Mononuclear cell (primary cell): ENCODE data around the gene LSM2. TPM values are rescaled to one million over a fixed set of nuclear protein-coding genes. Genes with fewer than 3 reads are reported as not detected.
A peak's percentile ranks its signal among the peaks of the same experiment; 100 is the strongest.
"Not testable (repeated sequence)": the region's sequence is repeated elsewhere in the genome, so short reads cannot be mapped to it uniquely, and the experiment has no call there.

ENCODE experiments used
- H3K27me3 ChIP-seq: 2 replicates; pipeline ENCODE4 v1.6.0; 2011; ENCODE audit warnings: low read length, control low read depth; ENCODE audit not compliant: insufficient read depth
- H3K4me1 ChIP-seq: 2 replicates; pipeline ENCODE4 v1.5.1; 2011; ENCODE audit warnings: mild to moderate bottlenecking, low read length, control low read depth; ENCODE audit not compliant: insufficient read depth
- H3K4me3 ChIP-seq: 2 replicates; pipeline ENCODE4 v1.5.1; 2011; ENCODE audit warnings: mild to moderate bottlenecking, low read length, moderate library complexity
- H3K9me3 ChIP-seq: 2 replicates; pipeline ENCODE4 v1.5.1; 2011; ENCODE audit warnings: low read depth, mild to moderate bottlenecking, control low read depth, low read length
- total RNA-seq: library from RNA; depleted of rRNA; stranded (reverse); fragments of >200 nt; gene quantifications from one replicate; pipeline ENCODE4 v1.2.3, GENCODE V29; 2012

Gene LSM2
- 15.4 TPM for total RNA-seq

DNA sequence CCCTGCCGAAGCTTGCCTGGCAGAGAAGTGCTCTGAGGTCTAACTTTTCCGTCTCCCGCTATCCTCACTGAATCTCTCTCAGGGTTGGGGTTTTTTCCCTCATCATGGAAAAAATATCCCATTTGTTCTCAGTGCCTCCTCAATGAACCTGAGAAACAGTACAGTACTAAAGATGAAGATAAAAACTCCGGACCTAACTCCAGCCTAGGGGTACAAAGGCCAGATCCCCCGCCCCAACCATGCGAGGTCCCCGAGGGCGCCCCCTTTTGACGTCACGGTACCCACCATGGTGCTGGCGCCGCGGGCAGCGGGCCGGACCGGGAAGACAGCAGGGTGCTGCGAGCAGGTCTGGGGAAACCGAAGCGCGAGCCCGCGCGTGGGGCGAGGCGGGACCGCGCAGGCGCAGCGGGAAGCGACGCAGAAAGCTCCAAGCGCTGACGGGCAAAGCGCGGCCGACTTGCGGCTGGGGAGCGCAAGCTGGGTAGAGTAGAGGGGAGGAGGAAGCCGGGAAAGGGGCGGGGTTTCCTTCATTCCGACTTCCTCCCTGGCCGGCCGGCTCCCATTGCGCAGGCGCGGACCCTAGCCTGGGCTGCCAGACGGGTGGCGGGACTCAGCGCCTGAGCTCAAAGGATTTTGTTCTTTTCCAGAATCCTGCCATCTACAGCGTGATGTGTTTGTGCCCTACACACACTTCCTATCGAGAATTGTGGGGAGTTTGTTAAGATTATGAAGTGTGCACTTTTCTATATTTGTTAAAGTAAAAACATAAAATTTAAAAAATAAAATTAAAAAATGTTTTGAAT lies at the start of gene LSM2:
Gene LSM2 (minus strand): TSS at position 497 of the 803 bp plus-strand sequence. CDS start 209 bp downstream, at position 288.
- Histone ChIP-seq H3K27me3 (no peaks in the 10 kb centered on the region), H3K9me3 (no peaks in the 10 kb centered on the region), H3K4me1 (peaks cover 24% of the 10 kb centered on the region), H3K4me3 (peak within 1 kb of the TSS; percentile 79)

DNA sequence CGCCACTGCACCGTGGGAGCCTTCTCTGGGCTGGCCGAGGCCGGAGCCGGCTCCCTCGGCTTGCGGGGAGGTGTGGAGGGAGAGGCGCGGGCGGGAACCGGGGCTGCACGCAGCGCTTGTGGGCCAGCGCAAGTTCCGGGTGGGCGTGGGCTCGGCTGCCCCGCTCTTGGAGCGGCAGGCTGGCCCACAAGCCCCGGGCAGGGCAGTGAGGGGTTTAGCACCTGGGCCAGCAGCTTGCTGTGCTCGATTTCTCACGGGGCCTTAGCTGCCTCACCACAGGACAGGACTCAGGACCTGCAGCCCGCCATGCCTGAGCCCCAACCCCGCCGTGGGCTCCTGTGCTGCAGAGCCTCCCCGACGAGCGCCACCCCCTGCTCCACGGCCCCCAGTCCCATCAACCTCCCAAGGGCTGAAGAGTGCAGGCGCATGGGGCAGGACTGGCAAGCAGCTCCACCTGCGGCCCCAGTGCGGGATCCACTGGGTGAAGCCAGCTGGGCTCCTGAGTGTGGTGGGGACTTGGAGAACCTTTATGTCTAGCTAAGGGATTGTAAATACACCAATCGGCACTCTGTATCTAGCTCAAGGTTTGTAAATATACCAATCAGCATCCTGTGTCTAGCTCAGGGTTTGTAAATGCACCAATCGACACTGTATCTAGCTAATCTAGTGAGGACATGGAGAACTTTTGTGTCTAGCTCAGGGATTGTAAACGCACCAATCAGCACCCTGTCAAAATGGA lies 45.4 kb upstream of the LSM2 start:
- not testable (repeated sequence) for H3K27me3 ChIP-seq, H3K4me1 ChIP-seq, H3K9me3 ChIP-seq

GRCh38 chr6:31851485-31851832 lies 44.7 kb upstream of the LSM2 start:
- Histone ChIP-seq H3K27me3 (no peaks in the 10 kb centered on the region), H3K9me3 (no peaks in the 10 kb centered on the region), H3K4me1 (no peaks in the 10 kb centered on the region), H3K4me3 (no peak overlapping the region)

More for the DNA sequence above, 45.4 kb upstream of the LSM2 start:
- not testable (repeated sequence) for H3K4me3 ChIP-seq

DNA sequence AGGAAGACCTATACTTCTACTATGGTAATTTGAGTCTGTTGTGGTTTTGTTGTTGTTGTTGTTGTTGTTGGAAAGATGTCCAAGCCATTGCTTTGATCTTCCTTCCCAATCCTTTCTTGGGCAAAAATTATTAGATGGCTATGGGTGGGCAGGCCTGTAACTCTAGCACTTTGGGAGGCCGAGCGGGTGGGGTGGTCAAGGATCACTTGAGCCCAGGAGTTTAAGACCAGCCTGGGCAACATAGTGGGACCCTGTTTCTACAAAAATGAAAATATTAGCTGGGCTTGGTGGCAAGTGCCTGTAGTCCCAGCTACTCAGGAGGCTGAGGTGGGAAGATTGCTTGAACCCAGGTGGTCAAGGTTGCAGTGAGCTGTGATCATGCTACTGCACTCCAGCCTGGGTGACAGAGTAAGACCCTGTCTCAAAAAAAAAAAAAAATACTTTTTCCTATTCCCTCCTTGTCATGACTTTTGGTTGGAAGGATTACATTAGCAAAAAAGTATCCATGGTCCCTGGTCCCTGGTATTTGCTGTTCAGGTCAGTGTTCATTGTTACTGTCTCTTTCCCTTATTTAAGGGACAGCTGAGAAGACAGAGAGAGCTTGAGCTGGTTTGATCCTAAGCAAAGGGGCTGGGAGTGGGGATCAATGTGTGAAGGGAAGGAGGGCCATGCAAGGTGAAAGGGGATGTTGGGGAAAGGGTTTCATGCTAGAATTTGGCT lies 44.2 kb upstream of the LSM2 start:
- no peak overlapping the region for H3K4me3 ChIP-seq
- no peaks in the 10 kb centered on the region for H3K9me3 ChIP-seq
- no peaks in the 10 kb centered on the region for H3K27me3 ChIP-seq
- no peaks in the 10 kb centered on the region for H3K4me1 ChIP-seq

DNA sequence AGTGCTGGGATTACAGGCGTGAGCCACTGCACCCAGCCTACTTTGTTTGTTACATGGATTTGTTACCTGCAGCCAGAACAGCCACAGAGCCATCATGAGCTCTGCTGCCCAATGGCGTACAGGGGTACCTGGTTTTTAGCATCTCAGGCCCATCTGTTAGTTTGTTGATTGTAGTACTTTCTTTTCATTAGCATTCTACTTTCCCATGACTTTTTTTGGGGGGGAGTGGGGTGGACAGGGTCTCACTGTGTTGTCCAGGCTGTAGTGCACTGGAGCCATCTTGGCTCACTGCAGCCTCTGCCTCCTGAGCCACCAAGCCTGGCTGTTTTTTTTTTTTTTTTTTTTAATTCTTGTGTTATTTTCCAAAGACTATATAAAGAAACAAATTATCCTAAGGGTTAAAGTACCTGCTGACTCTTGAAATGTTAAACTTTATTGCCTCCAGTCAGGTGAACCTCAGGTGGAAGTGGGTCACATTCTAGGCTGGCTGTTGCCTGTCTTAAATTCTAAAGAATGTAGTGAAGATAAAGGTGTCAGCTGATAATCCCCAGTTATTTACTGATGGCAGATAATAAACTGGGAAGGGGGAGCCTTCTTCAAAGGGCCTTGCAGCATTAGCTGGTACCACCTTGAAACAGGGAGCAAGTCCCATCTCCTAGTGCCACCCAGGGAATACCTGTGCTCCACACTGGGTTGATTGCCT lies 40.7 kb upstream of the LSM2 start:
- H3K9me3 ChIP-seq: no peaks in the 10 kb centered on the region
- H3K27me3 ChIP-seq: no peaks in the 10 kb centered on the region
- H3K4me3 ChIP-seq: no peak overlapping the region
- H3K4me1 ChIP-seq: no peaks in the 10 kb centered on the region

DNA sequence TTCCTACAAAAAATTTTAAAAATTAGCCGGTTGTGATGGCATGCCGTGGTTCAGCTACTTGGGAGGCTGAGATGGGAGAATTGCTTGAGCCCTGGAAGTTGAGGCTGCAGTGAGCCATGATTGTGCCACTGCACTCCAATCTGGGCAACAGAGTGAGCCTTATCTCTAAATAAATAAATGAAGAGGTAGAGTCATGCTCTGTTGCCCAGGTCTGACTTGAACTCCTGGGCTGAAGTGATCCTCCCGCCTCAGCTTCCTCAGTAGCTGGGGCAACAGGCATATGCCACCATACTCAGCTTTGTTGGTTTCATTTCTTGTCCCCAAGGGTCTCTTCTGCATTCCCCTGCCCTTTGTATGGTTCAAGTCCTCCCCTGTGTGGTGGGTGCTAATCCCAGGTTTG lies 37.7 kb upstream of the LSM2 start:
- Histone ChIP-seq H3K4me1 (no peaks in the 10 kb centered on the region), H3K9me3 (no peaks in the 10 kb centered on the region)

DNA sequence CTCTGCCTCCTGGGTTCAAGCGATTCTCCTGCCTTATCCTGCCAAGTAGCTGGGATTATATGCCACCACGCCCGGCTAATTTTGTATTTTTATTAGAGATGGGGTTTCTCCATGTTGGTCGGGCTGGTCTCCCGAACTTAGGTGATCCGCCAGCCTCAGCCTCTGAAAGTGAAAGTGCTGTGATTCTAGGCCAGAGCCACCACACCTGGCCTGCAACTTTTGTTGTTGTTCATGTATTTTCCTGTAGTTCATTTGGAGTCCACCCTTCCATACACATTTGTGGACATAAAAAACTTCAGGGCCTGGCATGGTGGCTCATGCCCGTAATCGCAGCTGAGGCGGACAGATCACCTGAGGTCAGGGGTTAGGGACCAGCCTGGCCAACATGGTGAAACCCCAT lies 35.3 kb upstream of the LSM2 start:
- Histone ChIP-seq H3K9me3 (no peaks in the 10 kb centered on the region), H3K27me3 (no peaks in the 10 kb centered on the region), H3K4me3 (no peak overlapping the region), H3K4me1 (peaks cover 20% of the 10 kb centered on the region)

More for the DNA sequence above, 37.7 kb upstream of the LSM2 start:
- H3K27me3 ChIP-seq: no peaks in the 10 kb centered on the region
- H3K4me3 ChIP-seq: no peak overlapping the region

GRCh38 chr6:31839779-31840126 lies 33.0 kb upstream of the LSM2 start:
- H3K4me3 ChIP-seq, H3K27me3 ChIP-seq, H3K9me3 ChIP-seq: not testable (repeated sequence)
- peaks cover 39% of the 10 kb centered on the region for H3K4me1 ChIP-seq

- Histone ChIP-seq H3K27me3 (no peaks in the 10 kb centered on the region), H3K4me3 (no peak overlapping the region), H3K4me1 (peaks cover 43% of the 10 kb centered on the region), H3K9me3 (no peaks in the 10 kb centered on the region)
Observed at GRCh38 chr6:31838968-31839367, 32.2 kb upstream of the LSM2 start.

DNA sequence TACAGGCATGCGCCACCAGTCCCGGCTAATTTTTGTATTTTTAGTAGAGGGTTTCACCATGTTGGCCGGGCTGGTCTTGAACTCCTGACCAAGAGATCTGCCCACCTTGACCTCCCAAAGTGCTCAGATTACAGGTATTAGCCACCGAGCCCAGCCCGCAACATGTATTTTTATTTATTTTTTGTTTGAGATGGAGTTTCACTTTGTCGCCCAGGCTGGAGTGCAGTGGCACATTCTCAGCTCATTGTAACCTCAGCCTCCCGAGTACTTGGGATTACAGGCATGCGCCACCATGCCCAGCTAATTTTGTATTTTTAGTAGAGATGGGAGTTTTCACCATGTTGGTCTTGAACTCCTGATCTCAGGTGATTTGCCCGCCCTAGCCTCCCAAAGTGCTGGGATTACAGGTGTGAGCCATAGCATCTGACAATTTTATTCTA lies 31.4 kb upstream of the LSM2 start:
- H3K27me3 ChIP-seq, H3K9me3 ChIP-seq, H3K4me3 ChIP-seq: not testable (repeated sequence)
- H3K4me1 ChIP-seq: peaks cover 51% of the 10 kb centered on the region

GRCh38 chr6:31837369-31838113 lies 30.8 kb upstream of the LSM2 start:
- Histone ChIP-seq H3K27me3 (no peaks in the 10 kb centered on the region), H3K9me3 (no peaks in the 10 kb centered on the region), H3K4me1 (peaks cover 57% of the 10 kb centered on the region), H3K4me3 (no peak overlapping the region)

GRCh38 chr6:31836474-31837368 lies 30.0 kb upstream of the LSM2 start:
- peaks cover 63% of the 10 kb centered on the region for H3K4me1 ChIP-seq
- no peaks in the 10 kb centered on the region for H3K9me3 ChIP-seq
- peak overlapping the region; percentile 96 for H3K4me3 ChIP-seq
- no peaks in the 10 kb centered on the region for H3K27me3 ChIP-seq

DNA sequence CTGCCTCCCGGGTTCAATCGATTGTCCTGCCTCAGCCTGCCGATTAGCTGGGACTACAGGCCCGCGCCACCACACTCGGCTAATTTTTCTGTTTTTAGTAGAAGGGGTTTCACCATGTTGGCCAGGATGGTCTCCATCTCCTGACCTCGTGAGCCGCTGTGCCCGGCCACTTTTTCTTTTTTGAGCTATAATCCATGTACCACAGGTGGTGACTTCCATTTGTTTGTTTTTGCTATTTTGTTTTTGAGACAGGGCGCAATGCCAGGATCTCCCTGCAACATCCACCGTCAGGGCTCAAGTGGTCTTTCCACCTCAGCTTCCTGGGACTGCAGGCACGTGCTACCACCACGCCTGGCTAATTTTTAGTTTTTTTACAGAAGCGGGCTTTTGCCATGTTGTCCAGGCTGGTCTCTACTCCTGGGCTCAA lies 29.3 kb upstream of the LSM2 start:
- Histone ChIP-seq H3K27me3 (no peaks in the 10 kb centered on the region), H3K4me3 (peak overlapping the region; percentile 96), H3K9me3 (no peaks in the 10 kb centered on the region), H3K4me1 (peaks cover 69% of the 10 kb centered on the region)
